Heart left ventricle (tissue), 16 donors: ENCODE results near the gene SLC24A4. TPM values are rescaled to one million over a fixed set of nuclear protein-coding genes. Genes with fewer than 3 reads are reported as not detected.

ENCODE experiments used
- ATAC-seq, 4 donors: fragments of 200-7000 bp; cut with Tn5 transposase; one replicate each; pipeline ENCODE4 v1.9.1; 2020 to 2022; ENCODE audit warnings: moderate library complexity in 4 of 4, mild to moderate bottlenecking in 3 of 4, moderate number of reproducible peaks in 1 of 4
- DNase-seq, 5 donors: peaks; one replicate each; pipeline ENCODE4 v3.0.0-alpha.2; 2020
- H3K27ac ChIP-seq, 12 donors: fragments of 200-600 bp; sonication (generic) in 4 of 12; one replicate each; pipeline versions ENCODE4 v1.5.0 to v1.8.0; 2016 to 2022; ENCODE audit warnings: mild to moderate bottlenecking in 2 of 12
- H3K27me3 ChIP-seq, 9 donors: fragments of 200-600 bp; sonication (generic) in 2 of 9; one replicate each; pipeline versions ENCODE4 v1.5.1 to v1.8.0; 2016 to 2022; ENCODE audit warnings: mild to moderate bottlenecking in 3 of 9
- H3K36me3 ChIP-seq, 9 donors: fragments of 200-600 bp; sonication (generic) in 2 of 9; one replicate each; pipeline versions ENCODE4 v1.5.0 to v1.8.0; 2018 to 2022; ENCODE audit warnings: mild to moderate bottlenecking in 2 of 9
- H3K4me1 ChIP-seq, 12 donors: fragments of 200-600 bp; sonication (generic) in 4 of 12; one replicate each; pipeline versions ENCODE4 v1.5.0 to v1.8.0; 2016 to 2022; ENCODE audit warnings: mild to moderate bottlenecking in 3 of 12
- H3K4me3 ChIP-seq, 12 donors: fragments of 200-600 bp; sonication (generic) in 4 of 12; one replicate each; pipeline versions ENCODE4 v1.5.0 to v1.8.0; 2017 to 2022; ENCODE audit warnings: mild to moderate bottlenecking in 9 of 12, moderate library complexity in 4 of 12
- H3K9me3 ChIP-seq, 12 donors: fragments of 200-600 bp; sonication (generic) in 4 of 12; one replicate each; pipeline versions ENCODE4 v1.5.0 to v1.8.0; 2016 to 2022; ENCODE audit warnings: mild to moderate bottlenecking in 1 of 12
- POLR2A ChIP-seq, 2 donors: fragments of 450-650 bp; IDR thresholded peaks; one replicate each; pipeline ENCODE4 v1.6.1; 2017; ENCODE audit warnings: antibody characterized with exemption in 2 of 2, mild to moderate bottlenecking in 2 of 2, moderate library complexity in 2 of 2
- WGBS, 4 donors: extraction: QIAGEN DNeasy Blood & Tissue Kit in 2 of 4; methylation state at CpG; one replicate each; pipeline versions ENCODE4 v1.1.5 to v1.1.7; 2013 to 2018; 5-methylcytosine and 5-hydroxymethylcytosine counted together
- intact Hi-C, 10 donors: fragments of 100-400 bp; cut with DNase I; formaldehyde crosslinking; loops; one replicate each; pipeline versions ENCODE4 v1.11.1 to v1.14.2; 2022
- polyA plus RNA-seq, 2 donors: library from polyadenylated mRNA; stranded (reverse); fragments of 200-250 nt; gene quantifications; one replicate each; pipeline ENCODE4 v1.2.3, GENCODE V29; 2013
- total RNA-seq, 9 donors: library from RNA; depleted of rRNA in 2 of 9; stranded (reverse); fragments of >200 nt in 2 of 9; fragmentation: NEBNext Ultra II Directional in 3 of 9; extraction: Animal tissue kit (Norgen Biotek cat#: 25700) in 3 of 9; gene quantifications; one replicate each; pipeline versions ENCODE4 v1.1.0 to v1.2.4, GENCODE V29; 2016 to 2023
- TF ChIP-seq, protein P1 (sequence below), 12 donors: fragments of 200-600 bp; sonication (generic) in 4 of 12; IDR thresholded peaks; one replicate each; pipeline versions ENCODE4 v1.5.0 to v1.8.0; 2018 to 2022; ENCODE audit warnings: antibody characterized with exemption in 12 of 12, mild to moderate bottlenecking in 5 of 12
- donor health status: ischemic (EF 13 %, LVEDD 7.1; RV severe dilation, severe dysfunction).
- donor health status: healthy with polysubstance abuse.
- donor health status: DM: no; HTN: yes; CAD: no.
- donor health status: DM: no; HTN: no; CAD: no.
- donor health status: ischemic (EF 25% LVEDD 6.9; RV normal size, moderate dysfunction).
- donor health status: ischemic (EF 25% LVEDD 5.7; RV mildly dilated, moderate dysfunction).
- donor health status: healthy.
- donor health status: DM: yes; HTN: yes; CAD: no.
- donor health status: ischemic (EF 35%, LVEDD 5.7; RV mildly dilated, moderate dysfunction).
- donor health status: nonischemic (EF 11% LVEDD 7.7; RV severe dilation, severe dysfunction).
- donor health status: DM: yes; HTN: yes; CAD: no.
- donor health status: PGD.
- donor health status: ischemic (EF 29% LVEDD 5.4; RV normal size, mild dysfunction).
- donor health status: nonischemic (EF 23%, LVEDD 6.1; RV moderate dilation, normal function).

The SLC24A4 gene
- total and polyA plus RNA-seq, 11 donors, result 0.05 to 1.6 (median 0.23) TPM

GRCh38 chr14:92499234-92499633, 176.3 kb downstream of the SLC24A4 start:
- Histone ChIP-seq H3K9me3 (no peaks in the 10 kb centered on the region), H3K36me3 (no peaks in the 10 kb centered on the region), H3K4me3 (no peak overlapping the region), H3K27ac (no peak overlapping the region), H3K27me3 (no peaks in the 10 kb centered on the region), H3K4me1 (peaks cover 0 to 36% (median 11%) of the 10 kb centered on the region in 12 donors)
- WGBS, 4 donors, result 83 to 93% (median 92%) methylated on average over 3 of the region's 3 CpGs
- intact Hi-C loops, result no loop called here
- no peak for ATAC-seq
- DNase-seq, result no peak
- TF ChIP-seq POLR2A (IDR thresholded peaks at IDR 0.05), result no peak
- TF ChIP-seq, protein P1, sequence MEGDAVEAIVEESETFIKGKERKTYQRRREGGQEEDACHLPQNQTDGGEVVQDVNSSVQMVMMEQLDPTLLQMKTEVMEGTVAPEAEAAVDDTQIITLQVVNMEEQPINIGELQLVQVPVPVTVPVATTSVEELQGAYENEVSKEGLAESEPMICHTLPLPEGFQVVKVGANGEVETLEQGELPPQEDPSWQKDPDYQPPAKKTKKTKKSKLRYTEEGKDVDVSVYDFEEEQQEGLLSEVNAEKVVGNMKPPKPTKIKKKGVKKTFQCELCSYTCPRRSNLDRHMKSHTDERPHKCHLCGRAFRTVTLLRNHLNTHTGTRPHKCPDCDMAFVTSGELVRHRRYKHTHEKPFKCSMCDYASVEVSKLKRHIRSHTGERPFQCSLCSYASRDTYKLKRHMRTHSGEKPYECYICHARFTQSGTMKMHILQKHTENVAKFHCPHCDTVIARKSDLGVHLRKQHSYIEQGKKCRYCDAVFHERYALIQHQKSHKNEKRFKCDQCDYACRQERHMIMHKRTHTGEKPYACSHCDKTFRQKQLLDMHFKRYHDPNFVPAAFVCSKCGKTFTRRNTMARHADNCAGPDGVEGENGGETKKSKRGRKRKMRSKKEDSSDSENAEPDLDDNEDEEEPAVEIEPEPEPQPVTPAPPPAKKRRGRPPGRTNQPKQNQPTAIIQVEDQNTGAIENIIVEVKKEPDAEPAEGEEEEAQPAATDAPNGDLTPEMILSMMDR (IDR thresholded peaks at IDR 0.05), result no peak

DNA sequence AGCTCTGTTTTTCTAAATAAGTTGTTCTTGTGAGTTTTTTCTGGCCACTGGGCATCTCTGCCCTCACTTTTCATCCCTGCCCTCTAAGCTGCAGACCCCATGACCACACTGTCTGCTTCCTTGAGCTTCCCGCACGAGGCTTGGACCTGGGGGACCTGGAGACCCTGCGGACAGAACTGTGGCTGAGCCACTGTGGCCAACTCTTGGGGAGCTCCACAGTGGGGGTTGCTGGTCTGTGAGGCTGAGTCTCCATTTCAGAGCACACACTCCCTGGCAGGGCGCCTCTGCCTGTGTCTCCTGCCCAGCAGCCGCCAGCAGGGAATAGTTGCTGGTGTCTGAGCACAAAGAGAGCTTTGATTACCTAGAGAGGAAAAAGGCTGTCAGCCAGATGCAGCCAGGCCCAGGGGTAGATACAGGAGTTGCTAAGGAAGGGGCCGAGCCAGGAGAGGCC, 177.6 kb downstream of the SLC24A4 start:
- 61 to 75% (median 67%) methylated on average over 6 of the region's 6 CpGs for WGBS, 4 donors
- no peak for TF ChIP-seq POLR2A (IDR thresholded peaks at IDR 0.05)
- TF ChIP-seq, protein P1 (IDR thresholded peaks at IDR 0.05), result no peak
- Histone ChIP-seq H3K27ac (no peak overlapping the region), H3K4me3 (no peak overlapping the region), H3K4me1 (peaks cover 0 to 30% (median 13%) of the 10 kb centered on the region in 12 donors), H3K36me3 (no peaks in the 10 kb centered on the region), H3K27me3 (no peaks in the 10 kb centered on the region), H3K9me3 (no peaks in the 10 kb centered on the region)
- intact Hi-C loops, result no loop called here
- DNase-seq (peak in 3 of 5 donors; percentile 44 to 76 (median 69)), ATAC-seq (peak; percentile 16 to 71 (median 59))

GRCh38 chr14:92501891-92502351, 179.0 kb downstream of the SLC24A4 start:
- no peak overlapping the region for H3K27ac ChIP-seq
- WGBS, 4 donors, result 85 to 91% (median 87%) methylated on average over 5 of the region's 5 CpGs
- H3K4me3 ChIP-seq, result no peak overlapping the region
- TF ChIP-seq POLR2A (IDR thresholded peaks at IDR 0.05), result no peak
- TF ChIP-seq, protein P1 (IDR thresholded peaks at IDR 0.05), result no peak
- H3K27me3 ChIP-seq, result no peaks in the 10 kb centered on the region
- peaks cover 0 to 32% (median 13%) of the 10 kb centered on the region in 12 donors for H3K4me1 ChIP-seq
- H3K9me3 ChIP-seq, result no peaks in the 10 kb centered on the region
- intact Hi-C loops, result no loop called here
- DNase-seq (no peak), ATAC-seq (no peak)
- H3K36me3 ChIP-seq, result no peaks in the 10 kb centered on the region

GRCh38 chr14:92502541-92503286, 179.7 kb downstream of the SLC24A4 start:
- no peaks in the 10 kb centered on the region for H3K36me3 ChIP-seq
- TF ChIP-seq, protein P1 (IDR thresholded peaks at IDR 0.05), result no peak
- TF ChIP-seq POLR2A (IDR thresholded peaks at IDR 0.05), result no peak
- H3K9me3 ChIP-seq, result no peaks in the 10 kb centered on the region
- intact Hi-C loops, result no loop called here
- H3K27me3 ChIP-seq, result no peaks in the 10 kb centered on the region
- DNase-seq (no peak), ATAC-seq (no peak)
- no peak overlapping the region for H3K27ac ChIP-seq
- H3K4me1 ChIP-seq, result peaks cover 0 to 36% (median 13%) of the 10 kb centered on the region in 12 donors
- 87 to 90% (median 89%) methylated on average over 9 of the region's 9 CpGs for WGBS, 4 donors
- no peak overlapping the region for H3K4me3 ChIP-seq
